T-helper 9 cell (primary cell): ENCODE data around the gene ARVCF.
A peak's percentile ranks its signal among the peaks of the same experiment; 100 is the strongest.
"Not testable (repeated sequence)": the region's sequence is repeated elsewhere in the genome, so short reads cannot be mapped to it uniquely, and the experiment has no call there.

Experiments
- DNase-seq: peaks from one replicate; pipeline ENCODE4 v3.0.0-alpha.2; 2020

The ARVCF gene

DNA sequence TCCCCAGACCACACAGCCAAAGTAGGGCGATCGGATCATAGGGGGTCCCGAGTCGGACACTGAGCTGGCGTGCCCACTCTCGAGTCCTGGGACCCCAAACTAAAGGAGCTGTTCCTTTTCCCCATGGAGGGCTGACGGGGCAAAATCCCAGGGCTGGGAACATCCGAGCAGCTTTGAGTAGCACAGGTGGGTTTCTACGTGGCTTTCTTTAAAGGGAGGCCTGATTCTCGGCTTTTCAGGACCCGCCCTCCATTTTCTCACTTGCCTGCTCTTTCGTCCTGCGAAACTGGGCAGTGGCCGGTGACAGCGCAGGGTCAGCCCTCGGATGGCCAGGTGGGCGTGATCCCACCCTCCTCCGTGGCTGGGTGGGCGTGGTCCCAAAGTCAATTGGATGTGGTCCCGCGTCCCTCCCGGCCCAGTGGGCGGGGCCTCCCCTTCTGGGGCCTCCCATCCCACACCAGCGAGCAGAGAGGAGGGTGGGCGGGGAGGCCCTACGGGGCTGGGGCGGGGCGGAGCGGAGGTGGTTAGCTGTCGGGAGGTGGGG is 57.5 kb downstream of the ARVCF start:
- no peak for DNase-seq

DNA sequence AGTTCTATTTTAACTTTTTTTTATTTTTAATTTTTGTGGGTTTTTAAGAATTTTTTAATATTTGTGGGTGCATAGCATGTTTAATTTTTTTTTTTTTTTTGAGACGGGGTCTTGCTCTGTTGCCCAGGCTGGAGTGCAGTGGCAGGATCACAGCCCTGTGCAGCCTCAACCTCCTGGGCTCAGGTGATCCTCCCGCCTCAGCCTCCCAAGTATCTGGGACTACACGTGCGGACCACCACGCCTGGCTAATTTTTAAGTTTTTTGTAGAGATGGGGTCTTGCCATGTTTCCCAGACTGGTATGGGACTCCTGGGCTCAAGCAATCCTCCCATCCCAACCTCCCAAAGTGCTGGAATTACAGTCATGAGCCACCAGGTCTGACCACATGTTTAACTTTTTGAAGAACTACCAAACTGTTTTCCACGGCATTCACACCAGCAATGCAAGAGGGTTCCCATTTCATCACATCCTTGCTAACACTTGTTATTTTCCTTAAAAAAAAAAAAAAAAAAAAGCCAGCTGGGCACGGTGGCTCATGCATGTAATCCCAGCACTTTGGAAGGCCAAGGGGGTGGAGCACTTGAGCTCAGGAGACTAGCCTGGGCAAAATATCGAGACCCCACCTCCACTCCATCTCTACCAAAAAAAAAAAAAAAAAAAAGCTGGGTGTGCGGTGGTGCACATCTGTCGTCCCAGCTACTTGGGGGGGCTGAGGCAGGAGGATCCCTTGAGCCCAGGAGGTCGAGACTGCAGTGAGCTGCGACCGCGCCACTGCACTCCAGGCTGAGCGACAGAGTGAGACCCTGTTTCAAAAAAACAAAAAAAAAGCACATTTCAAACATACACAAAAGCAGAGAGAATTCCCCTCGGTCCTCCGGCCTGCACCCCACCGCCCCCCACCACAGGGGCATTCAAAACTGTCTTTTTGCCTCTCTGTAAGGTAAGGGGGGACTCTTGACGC is 58.3 kb downstream of the ARVCF start:
- DNase-seq, result no peak

DNA sequence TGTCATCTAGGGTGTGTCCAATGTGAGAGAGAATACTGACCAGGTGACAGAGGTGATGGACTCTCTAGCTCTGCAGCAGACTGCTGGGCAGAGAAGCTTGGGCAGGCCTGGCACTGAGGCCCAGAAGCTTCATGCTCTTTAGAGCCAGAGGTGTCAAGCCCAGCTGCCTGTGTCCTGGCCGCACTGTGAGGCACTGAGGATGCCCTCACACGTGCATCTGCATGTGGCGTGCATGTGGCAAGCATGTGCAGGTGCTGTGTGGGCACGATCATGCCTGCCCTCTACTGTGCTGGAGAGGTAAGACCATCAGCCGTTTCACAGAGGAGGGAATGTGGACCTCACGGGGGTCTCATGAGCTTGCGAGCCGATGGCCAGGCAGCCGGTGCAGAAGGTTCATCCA is 59.2 kb downstream of the ARVCF start:
- DNase-seq, result no peak

DNA sequence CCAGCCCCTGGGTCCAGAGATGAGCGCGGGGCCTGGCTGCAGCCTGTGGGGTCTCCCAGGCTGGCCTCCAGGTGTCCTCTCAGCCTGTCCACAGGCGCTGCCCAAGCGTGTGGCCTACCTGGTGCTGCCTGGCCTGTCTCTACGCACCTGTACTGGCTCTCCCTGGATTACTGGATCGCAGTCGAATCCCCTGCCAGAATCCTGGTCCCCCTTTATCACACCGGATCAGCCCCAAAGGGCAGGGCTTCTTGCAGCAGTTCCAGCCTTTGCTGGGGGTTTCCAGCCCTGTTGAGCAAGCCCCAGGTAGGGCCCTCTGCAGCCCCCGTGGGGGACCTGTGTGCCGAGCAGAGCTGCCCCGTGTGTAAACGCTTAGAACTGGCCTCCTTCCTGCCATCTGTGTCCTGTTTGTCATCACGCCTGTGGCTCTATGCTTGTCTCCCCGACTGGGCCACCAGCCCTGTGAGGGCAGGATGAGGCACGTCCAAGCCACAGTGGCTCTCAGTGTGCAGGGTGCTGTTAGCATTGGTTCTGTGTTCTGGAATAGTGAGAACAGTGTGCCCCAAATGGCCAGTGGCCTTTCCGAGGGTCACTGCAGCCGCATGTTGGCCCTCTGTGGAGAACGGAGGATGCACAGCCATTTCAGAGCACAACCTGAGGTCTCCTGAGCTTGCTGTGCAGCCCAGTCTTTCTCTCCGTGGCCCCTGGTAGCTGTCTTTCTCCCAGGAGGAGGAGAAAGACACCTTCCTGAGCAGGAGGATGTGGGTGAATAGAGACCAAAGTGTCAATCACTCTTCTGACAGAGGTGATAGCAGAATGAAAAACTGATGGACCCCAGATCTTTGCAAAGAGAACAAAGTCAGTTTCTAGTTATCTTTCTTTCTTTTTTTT is 61.1 kb downstream of the ARVCF start:
- no peak for DNase-seq

DNA sequence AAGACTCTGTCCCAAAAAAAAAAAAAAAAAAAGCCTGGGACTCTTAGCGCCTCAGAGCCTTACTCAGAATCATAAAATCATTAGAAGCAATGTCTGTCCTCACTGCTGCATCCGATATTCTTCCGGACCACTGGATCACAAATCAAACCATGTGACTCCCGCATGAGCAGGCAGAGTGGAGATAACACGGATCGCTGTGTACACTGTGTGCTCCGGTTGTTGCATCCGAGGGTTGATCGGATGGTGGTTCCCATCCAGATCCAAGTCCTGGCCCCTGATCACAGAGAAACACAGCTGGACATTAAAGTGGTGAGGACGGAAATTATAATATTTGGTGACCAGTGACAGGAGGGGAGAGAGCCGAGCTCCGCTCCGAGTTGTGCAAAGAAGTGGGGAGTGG is 65.3 kb downstream of the ARVCF start:
- no peak for DNase-seq

DNA sequence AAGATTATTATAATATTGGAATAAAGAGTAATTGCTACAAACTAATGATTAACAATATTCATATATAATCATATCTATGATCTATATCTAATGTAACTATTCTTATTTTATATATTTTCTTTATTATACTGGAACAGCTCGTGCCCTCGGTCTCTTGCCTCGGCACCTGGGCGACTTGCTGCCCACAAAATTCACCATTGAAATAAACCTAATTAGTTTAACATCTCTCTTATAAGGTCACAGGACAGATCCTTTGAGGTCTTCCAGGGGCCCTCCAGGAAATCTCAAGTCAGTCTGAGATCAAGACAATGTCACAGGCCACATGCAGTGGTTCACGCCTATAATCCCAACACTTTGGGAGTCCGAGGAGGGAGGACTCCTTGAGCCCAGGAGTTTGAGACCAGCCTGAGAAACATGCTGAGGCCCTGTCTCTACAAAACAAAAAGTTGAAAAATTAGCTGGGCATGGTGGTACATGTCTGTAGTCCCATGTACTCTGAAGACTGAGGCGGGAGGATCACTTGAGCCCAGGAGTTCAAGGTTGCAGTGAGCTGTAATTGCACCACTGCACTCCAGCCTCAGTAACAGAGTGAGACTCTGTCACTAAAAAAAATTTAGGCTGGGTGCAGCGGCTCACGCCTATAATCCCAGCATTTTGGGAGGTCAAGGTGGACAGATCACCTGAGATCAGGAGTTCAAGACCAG is 68.4 kb downstream of the ARVCF start:
- no peak for DNase-seq

DNA sequence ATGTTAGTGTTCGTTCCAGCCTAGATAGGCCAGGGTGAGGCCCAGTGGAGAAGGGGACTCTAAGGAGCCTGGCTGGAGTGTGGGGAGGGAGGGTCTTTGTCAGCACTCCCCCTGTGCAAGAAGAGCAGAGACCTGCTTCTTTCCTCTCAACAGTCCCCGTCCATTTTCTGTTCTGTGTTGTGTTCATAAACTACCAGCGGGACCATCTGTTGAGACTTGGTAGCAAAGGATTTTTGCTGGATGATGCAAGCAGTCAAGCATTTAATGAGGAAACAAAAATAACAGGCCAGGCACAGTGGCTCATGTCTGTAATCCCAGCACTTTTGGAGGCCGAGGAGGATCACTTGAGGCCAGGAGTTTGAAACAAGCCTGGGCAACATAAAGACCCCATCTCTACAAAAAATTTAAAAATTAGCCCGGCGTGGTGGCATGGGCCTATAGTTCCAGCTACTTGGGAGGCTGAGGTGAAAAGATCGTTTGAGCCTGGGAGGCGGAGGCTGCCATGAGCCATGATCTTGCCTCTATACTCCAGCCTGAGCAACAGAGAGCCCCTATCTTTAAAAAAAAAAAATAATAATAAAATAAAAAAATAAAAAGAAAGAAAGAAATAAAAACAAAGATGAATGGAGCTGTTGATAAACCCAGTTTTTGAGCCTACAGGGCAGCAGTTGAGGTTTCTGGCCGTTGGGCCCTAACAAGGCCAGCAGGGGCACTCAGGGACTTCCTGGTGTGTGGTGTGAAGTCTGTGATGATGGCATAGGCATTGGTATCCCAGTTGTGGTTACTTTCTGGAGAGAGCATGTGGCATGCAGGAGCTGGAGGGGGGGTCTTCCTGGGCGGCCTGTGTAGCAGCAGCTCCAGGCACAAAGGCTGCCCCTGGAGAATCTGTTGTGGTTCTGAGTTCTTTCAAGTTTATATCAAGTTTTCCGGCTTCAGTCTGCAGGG is 73.3 kb downstream of the ARVCF start:
- no peak for DNase-seq

- DNase-seq, result no peak
Measured at GRCh38 chr22:19942157-19943081, 74.2 kb downstream of the ARVCF start.

GRCh38 chr22:19941365-19942082 is 75.1 kb downstream of the ARVCF start, which contains the start of the genes COMT and TXNRD2:
Gene COMT, plus strand, starts transcription at chr22:19941772. Its CDS starts 20,755 bp downstream, at chr22:19962527.
Gene TXNRD2, minus strand, starts transcription at chr22:19941818. Its CDS starts 15 bp downstream, at chr22:19941803.
- peak; percentile 58 for DNase-seq

DNA sequence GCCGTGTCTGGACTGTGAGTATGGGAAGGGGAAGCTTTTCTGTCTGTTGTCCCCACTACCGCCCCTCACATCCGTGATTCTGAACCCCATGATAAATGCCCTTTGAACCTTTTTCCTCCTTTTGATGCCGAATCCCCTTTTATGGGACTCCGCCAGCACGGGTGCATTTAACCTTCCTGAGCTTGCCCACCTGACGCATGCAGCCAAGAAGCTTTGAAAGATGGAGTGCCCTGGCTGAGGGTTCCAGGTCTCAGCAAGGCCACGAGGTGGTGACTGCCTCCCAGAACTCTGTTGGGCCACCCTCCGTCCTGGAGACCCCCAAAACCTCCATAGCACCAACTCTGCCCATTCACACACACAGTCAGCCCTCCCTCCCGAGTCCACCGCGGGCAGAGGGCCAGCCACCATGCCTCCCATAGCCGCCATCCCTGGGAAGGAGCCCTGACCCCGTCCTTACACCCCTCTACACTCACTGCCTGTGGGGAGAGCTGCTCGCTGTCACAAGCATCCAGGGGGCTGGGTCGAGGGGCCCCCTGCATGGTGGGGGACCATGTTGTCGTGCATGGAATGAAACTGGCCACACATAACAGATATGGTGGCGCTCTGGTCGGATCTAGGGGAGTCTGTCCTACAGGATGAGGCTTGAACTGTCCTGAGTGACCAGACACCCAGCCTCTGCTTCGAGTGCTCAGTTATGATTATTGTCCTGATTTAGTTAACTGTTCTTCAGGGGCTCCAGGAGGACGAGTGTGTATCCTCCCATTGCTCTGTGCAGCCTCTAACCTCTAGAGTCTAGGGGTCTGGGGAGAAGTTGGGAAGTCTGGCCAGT is 75.9 kb downstream of the ARVCF start:
- DNase-seq, result no peak

- no peak for DNase-seq
Measured at GRCh38 chr22:19937616-19938473, 78.8 kb downstream of the ARVCF start.

DNA sequence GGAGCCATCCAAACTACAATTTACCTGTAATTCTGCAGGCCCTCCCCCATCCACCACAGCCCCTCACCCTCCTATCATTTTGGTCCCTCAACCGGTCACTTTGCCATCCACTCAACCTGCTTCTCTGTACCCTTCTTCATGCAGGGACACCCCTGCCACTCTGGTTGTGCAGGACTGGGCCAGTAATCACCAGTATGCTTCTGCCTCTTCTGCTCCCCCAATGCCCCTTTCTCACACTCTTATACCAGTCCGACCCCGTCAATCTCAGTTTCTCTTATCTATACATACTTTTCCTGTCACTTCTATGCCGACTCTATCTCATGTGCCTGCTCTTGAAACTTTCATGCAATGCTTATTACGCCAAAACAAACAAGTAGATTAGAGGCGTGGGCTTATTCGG is 80.1 kb downstream of the ARVCF start:
- no peak for DNase-seq

DNA sequence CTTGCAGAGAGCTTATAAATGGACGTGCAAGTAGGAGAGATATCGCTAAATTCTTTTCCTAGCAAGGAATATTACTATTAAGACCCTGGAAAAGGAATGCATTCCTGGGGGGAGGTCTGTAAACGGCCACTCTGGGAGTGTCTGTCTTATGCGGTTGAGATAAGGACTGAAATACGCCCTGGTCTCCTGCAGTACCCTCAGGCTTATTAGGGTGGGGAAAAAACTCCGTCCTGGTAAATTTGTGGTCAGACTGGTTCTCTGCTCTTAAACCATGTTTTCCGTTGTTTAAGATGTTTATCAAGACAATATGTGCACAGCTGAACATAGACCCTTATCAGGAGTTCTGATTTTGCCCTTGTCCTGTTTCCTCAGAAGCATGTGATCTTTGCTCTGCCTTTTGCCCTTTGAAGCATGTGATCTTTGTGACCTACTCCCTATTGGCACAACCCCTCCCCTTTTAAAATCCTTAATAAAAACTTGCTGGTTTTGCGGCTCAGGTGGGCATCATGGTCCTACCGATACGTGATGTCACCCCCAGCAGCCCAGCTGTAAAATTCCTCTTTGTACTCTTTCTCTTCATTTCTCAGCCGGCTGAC is 81.4 kb downstream of the ARVCF start:
- not testable (repeated sequence) for DNase-seq

DNA sequence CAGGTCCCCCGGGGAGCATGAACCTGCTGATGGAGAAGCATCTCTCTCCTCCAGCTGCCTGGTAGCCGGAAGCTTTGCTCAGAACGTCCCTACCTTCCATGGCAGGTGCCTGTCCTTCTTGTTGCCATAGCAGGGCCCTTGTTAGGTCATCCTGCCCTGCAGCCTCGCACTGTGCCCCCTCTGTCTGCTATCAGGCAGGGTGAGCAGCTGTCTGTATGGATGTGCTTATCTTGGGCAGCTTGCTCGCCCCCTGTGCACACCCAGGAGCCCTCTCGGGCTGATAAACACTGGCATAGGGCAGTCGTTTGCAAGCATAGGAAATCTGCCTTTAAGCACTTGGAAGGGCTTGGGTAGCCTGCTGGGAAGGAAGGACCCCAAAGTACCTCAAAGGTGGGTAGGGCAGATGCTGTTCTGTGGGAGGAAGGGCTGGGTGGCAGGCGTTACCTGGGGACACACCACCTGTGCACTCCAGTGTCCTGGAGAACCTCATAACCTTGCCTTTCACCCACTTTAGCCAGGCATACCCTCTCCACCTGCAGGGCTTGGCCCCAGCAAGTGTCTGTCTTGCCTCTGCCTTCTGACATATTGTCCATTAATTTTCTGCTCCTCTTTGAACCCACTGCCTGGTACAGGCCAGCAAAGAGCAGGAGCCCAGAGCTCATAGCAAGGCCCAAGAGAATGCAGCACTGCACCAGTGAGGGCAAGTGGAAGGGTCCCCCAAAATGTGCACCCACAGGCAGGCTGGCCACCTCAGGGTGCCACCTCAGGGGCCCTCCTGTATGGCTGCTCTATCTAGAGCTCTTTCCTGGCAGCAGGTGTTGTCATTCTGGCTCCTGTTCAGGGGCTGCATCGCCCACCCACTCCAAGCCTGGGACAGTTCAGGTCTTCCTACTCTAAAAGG is 83.0 kb downstream of the ARVCF start:
- DNase-seq, result no peak

DNA sequence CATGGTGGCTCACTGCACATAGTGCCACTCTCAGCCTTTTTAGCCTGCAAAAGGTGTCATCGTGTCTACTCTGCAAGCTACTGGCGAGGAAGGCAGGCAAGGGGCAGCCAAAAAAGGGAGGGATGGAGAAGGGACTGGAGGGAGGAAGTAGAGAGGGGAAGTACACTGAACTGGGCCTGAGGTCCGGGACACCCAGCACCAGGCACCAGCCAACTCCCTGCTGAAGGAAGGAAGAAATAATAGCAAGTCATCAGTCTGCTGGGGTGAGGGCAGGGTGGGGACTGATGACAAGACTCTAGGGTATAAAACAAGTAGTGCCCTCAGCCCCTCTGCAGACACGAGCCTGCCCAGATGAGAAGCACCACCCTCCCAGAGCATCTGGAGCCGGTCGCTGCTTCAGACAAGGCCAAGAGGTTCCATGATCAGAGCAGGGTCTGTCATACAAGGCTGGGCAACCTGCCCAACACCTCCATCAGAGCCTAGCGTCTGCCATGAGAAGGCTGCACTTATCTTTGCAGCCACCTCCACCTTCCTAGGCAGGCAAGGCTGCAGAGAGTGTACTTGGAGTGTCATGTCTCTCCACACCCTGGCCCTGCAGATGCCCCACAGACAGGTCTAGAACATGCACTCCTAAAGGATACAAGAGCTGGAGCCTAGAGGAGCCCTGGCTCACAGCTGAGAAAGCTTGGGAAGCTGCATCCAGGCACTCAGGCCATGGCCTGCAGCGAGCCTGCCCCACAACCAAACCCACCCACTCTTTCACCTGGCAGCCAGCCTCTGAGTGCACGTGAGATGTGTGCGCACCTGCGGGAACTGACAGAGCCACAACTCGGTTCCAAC is 84.0 kb downstream of the ARVCF start:
- no peak for DNase-seq
